ENCODE measurements around the gene DUOXA2.
"Not testable (repeated sequence)": the region's sequence is repeated elsewhere in the genome, so short reads cannot be mapped to it uniquely, and the experiment has no call there.

Gene DUOXA2

GRCh38 chr15:45095661-45096060 lies 18.5 kb upstream of the DUOXA2 start:
- DNase-seq = no peak

GRCh38 chr15:45097466-45097865 lies 16.7 kb upstream of the DUOXA2 start:
- no peak for DNase-seq

- no peak for DNase-seq
These were observed 14.5 kb upstream of the DUOXA2 start for GRCh38 chr15:45099549-45100165.

GRCh38 chr15:45100884-45101625 lies 13.1 kb upstream of the DUOXA2 start:
- DNase-seq = no peak

- DNase-seq = no peak
These were observed 12.4 kb upstream of the DUOXA2 start for GRCh38 chr15:45101749-45102148.

- DNase-seq = no peak
These were observed 11.9 kb upstream of the DUOXA2 start for GRCh38 chr15:45102226-45102625.

- DNase-seq = not testable (repeated sequence)
These were observed 10.0 kb upstream of the DUOXA2 start for GRCh38 chr15:45104170-45104569.

GRCh38 chr15:45105586-45105985 lies 8.5 kb upstream of the DUOXA2 start:
- no peak for DNase-seq

GRCh38 chr15:45106002-45106790 lies 7.9 kb upstream of the DUOXA2 start:
- DNase-seq = no peak

GRCh38 chr15:45107941-45108630 lies 6.0 kb upstream of the DUOXA2 start:
- DNase-seq = no peak

GRCh38 chr15:45110256-45110820 lies 3.8 kb upstream of the DUOXA2 start:
- no peak for DNase-seq

GRCh38 chr15:45111390-45112142 lies 2.6 kb upstream of the DUOXA2 start:
- DNase-seq = no peak

- DNase-seq = no peak
These were observed 2.0 kb upstream of the DUOXA2 start for GRCh38 chr15:45112143-45112590.

- no peak for DNase-seq
These were observed 1.3 kb upstream of the DUOXA2 start for GRCh38 chr15:45112591-45113379.

GRCh38 chr15:45113380-45113990 lies 641 bp upstream of the DUOXA2 start:
- no peak for DNase-seq

- DNase-seq = no peak
These were observed 592 bp downstream of the DUOXA2 start for GRCh38 chr15:45114751-45115085.

GRCh38 chr15:45115312-45115820 lies 1.2 kb downstream of the DUOXA2 start:
- no peak for DNase-seq

- no peak for DNase-seq
These were observed 1.9 kb downstream of the DUOXA2 start for GRCh38 chr15:45116006-45116481.

GRCh38 chr15:45116482-45117307 lies 2.6 kb downstream of the DUOXA2 start:
- DNase-seq = no peak

Measured in right kidney (tissue), 1 donor.